HTR-8/SVneo (cell line): Measurements from ENCODE around the gene KRTAP2-3.
"Not testable (repeated sequence)": the region's sequence is repeated elsewhere in the genome, so short reads cannot be mapped to it uniquely, and the experiment has no call there.

Source experiments
- DNase-seq: peaks from one replicate; pipeline ENCODE4 v3.0.0; 2011; ENCODE audit warnings: low spot score, mixed read lengths; ENCODE audit not compliant: insufficient read length
- FAIRE-seq: peaks from 2 replicates; lab custom pipeline; 2011; peaks lifted over from hg19 to GRCh38; lab: Jason Lieb, UNC

The KRTAP2-3 gene

GRCh38 chr17:41060052-41060604 is at the start of gene KRTAP2-3:
TSS of gene KRTAP2-3 (minus strand) at chr17:41060114. CDS start at chr17:41060050, 64 bp downstream.
- FAIRE-seq (peak; percentile 98), DNase-seq (peak; percentile 68)

GRCh38 chr17:41108728-41109386 is 48.9 kb upstream of the KRTAP2-3 start:
- not testable (repeated sequence) for FAIRE-seq, DNase-seq

GRCh38 chr17:41107941-41108450 is 48.1 kb upstream of the KRTAP2-3 start:
- peak; percentile 70 for FAIRE-seq

GRCh38 chr17:41105347-41105746 is 45.4 kb upstream of the KRTAP2-3 start, which contains the start of gene KRTAP4-9:
TSS of gene KRTAP4-9 (plus strand) at chr17:41105389. CDS start at chr17:41105389, 0 bp downstream.
- not testable (repeated sequence) for DNase-seq
- FAIRE-seq, result peak; percentile 91

More at GRCh38 chr17:41107941-41108450, 48.1 kb upstream of the KRTAP2-3 start:
- DNase-seq, result no peak

- DNase-seq, result not testable (repeated sequence)
- FAIRE-seq, result peak; percentile 99
Observed at GRCh38 chr17:41104386-41105038, 44.6 kb upstream of the KRTAP2-3 start.

- DNase-seq (no peak), FAIRE-seq (no peak)
Observed at GRCh38 chr17:41103896-41104295, 44.0 kb upstream of the KRTAP2-3 start.

- peak; percentile 73 for FAIRE-seq
- no peak for DNase-seq
Observed at GRCh38 chr17:41101586-41102259, 41.8 kb upstream of the KRTAP2-3 start, which contains the start of gene KRTAP4-16. TSS of gene KRTAP4-16 (minus strand) at chr17:41102209. CDS start at chr17:41102209, 0 bp downstream.

- peak; percentile 45 for DNase-seq
Observed at GRCh38 chr17:41099682-41100480, 40.0 kb upstream of the KRTAP2-3 start.

GRCh38 chr17:41098481-41098880 is 38.6 kb upstream of the KRTAP2-3 start:
- FAIRE-seq (peak; percentile 81), DNase-seq (no peak)

More at GRCh38 chr17:41099682-41100480, 40.0 kb upstream of the KRTAP2-3 start:
- peak; percentile 93 for FAIRE-seq

GRCh38 chr17:41098042-41098441 is 38.1 kb upstream of the KRTAP2-3 start, which contains the start of gene KRTAP4-8:
TSS of gene KRTAP4-8 (minus strand) at chr17:41098142. CDS start at chr17:41098084, 58 bp downstream.
- FAIRE-seq (no peak), DNase-seq (no peak)

GRCh38 chr17:41096055-41096454 is 36.1 kb upstream of the KRTAP2-3 start:
- FAIRE-seq (no peak), DNase-seq (no peak)

GRCh38 chr17:41088760-41089352 is 28.9 kb upstream of the KRTAP2-3 start:
- FAIRE-seq, result peak; percentile 40
- DNase-seq, result not testable (repeated sequence)

GRCh38 chr17:41084100-41084856 is 24.4 kb upstream of the KRTAP2-3 start, which contains the start of gene KRTAP4-7:
TSS of gene KRTAP4-7 (plus strand) at chr17:41084150. CDS start at chr17:41084207, 57 bp downstream.
- peak; percentile 20 for FAIRE-seq
- DNase-seq, result not testable (repeated sequence)

- not testable (repeated sequence) for DNase-seq
- peak; percentile 95 for FAIRE-seq
Observed at GRCh38 chr17:41083427-41083826, 23.5 kb upstream of the KRTAP2-3 start.

- FAIRE-seq, result peak; percentile 9
Observed at GRCh38 chr17:41082626-41083025, 22.7 kb upstream of the KRTAP2-3 start.

GRCh38 chr17:41076788-41077187 is 16.9 kb upstream of the KRTAP2-3 start:
- DNase-seq (no peak), FAIRE-seq (no peak)

More at GRCh38 chr17:41082626-41083025, 22.7 kb upstream of the KRTAP2-3 start:
- peak; percentile 40 for DNase-seq

GRCh38 chr17:41073676-41074075 is 13.8 kb upstream of the KRTAP2-3 start:
- FAIRE-seq (no peak), DNase-seq (no peak)
